HEK293T (cell line): ENCODE data around the gene UBXN2A.

Experiments used
- CTCF ChIA-PET: fragments of 350-600 bp; formaldehyde crosslinking; extraction: SDS; loops from one replicate; lab custom pipeline; 2021; ENCODE audit warnings: antibody characterized with exemption, inconsistent platforms; lab: Yijun Ruan, JAX
- POLR2A ChIA-PET: fragments of 350-600 bp; formaldehyde crosslinking; extraction: SDS; loops from one replicate; lab custom pipeline; 2020; ENCODE audit warnings: antibody characterized with exemption, inconsistent platforms; lab: Yijun Ruan, JAX
- DNase-seq: peaks from one replicate; pipeline ENCODE4 v3.0.0; 2012; ENCODE audit warnings: mixed read lengths; ENCODE audit errors: extremely low spot score
- ARNT ChIP-seq: fragments of 450-650 bp; IDR thresholded peaks from 2 replicates; pipeline ENCODE4 v1.6.1; 2017; ENCODE audit warnings: mild to moderate bottlenecking
- BHLHE40 ChIP-seq: fragments of 450-650 bp; IDR thresholded peaks from 2 replicates; pipeline ENCODE4 v1.6.1; 2016; ENCODE audit warnings: mild to moderate bottlenecking, moderate library complexity, borderline replicate concordance
- CTBP1 ChIP-seq: fragments of 450-650 bp; IDR thresholded peaks from 2 replicates; pipeline ENCODE4 v1.6.1; 2016; ENCODE audit warnings: borderline replicate concordance
- ELF4 ChIP-seq: fragments of 450-650 bp; IDR thresholded peaks from 2 replicates; pipeline ENCODE4 v1.6.1; 2017; ENCODE audit warnings: antibody characterized with exemption
- FOXA1 ChIP-seq: fragments of 450-650 bp; IDR thresholded peaks from 2 replicates; pipeline ENCODE4 v1.6.1; 2016; ENCODE audit warnings: mild to moderate bottlenecking
- FOXK2 ChIP-seq: fragments of 450-650 bp; IDR thresholded peaks from 2 replicates; pipeline ENCODE4 v1.6.1; 2016; ENCODE audit warnings: mild to moderate bottlenecking
- FOXM1 ChIP-seq: fragments of 450-650 bp; IDR thresholded peaks from 2 replicates; pipeline ENCODE4 v1.6.1; 2017; ENCODE audit warnings: mild to moderate bottlenecking, borderline replicate concordance
- HDGF ChIP-seq: fragments of 450-650 bp; IDR thresholded peaks from 2 replicates; pipeline ENCODE4 v1.6.1; 2017; ENCODE audit warnings: antibody characterized with exemption, borderline replicate concordance
- L3MBTL2 ChIP-seq: fragments of 450-650 bp; conservative IDR thresholded peaks from 2 replicates; pipeline ENCODE4 v1.6.1; 2016; ENCODE audit warnings: mild to moderate bottlenecking
- LEF1 ChIP-seq: fragments of 450-650 bp; IDR thresholded peaks from 2 replicates; pipeline ENCODE4 v1.6.1; 2017; ENCODE audit warnings: mild to moderate bottlenecking, borderline replicate concordance
- NFRKB ChIP-seq: fragments of 450-650 bp; IDR thresholded peaks from 2 replicates; pipeline ENCODE4 v1.6.1; 2016; ENCODE audit warnings: mild to moderate bottlenecking, moderate library complexity
- SP1 ChIP-seq: fragments of 450-650 bp; IDR thresholded peaks from 2 replicates; pipeline ENCODE4 v1.6.1; 2017
- SUZ12 ChIP-seq: fragments of 450-650 bp; IDR thresholded peaks from 2 replicates; pipeline ENCODE4 v1.6.1; 2016; ENCODE audit warnings: mild to moderate bottlenecking
- TARDBP ChIP-seq: fragments of 450-650 bp; IDR thresholded peaks from 2 replicates; pipeline ENCODE4 v1.6.1; 2016
- ZNF384 ChIP-seq: fragments of 450-650 bp; IDR thresholded peaks from 2 replicates; pipeline ENCODE4 v1.6.1; 2016
- TF ChIP-seq, protein P1 (sequence below): fragments of 450-650 bp; IDR thresholded peaks from 2 replicates; pipeline ENCODE4 v1.6.1; 2016

Gene UBXN2A

DNA sequence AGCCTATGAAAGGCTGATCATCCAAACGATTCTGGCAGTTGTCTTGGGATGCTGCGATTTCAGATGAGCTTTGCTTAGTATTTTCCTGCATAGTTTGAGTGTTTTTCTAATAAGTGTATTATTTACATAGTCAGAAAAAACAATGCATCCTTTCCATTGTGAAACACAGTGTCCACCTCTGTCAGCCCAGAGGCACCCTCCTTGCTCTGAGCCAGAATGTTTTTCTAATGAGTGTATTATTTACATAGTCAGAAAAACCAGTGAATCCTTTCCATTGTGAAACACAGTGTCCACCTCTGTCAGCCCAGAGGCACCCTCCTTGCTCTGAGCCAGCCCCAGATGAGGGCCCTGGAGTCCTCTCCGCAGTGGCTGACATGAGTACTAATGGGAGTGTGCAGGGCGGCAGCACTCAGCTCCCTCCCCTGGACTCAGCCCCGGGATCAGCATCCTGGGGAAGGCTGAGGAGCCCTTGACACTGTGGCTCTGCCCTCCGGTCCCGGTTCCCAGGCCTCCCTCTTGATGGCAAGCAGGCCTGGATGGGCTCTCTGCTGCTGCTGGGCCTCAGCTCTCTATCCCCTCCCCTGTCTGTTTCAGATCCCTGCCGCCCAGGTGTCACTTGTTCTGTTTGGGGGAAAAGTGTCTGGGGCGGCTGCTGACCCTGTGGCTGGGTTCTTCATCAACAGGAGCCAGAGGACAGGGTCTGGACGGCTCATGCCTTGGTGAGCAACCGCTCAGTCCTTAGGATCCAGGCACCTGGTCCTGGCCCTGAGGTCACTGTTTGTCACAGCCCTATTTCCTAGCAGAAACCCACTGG, 75.5 kb downstream of the UBXN2A start:
- DNase-seq: no peak
- TF ChIP-seq ZNF384 (no peak), SUZ12 (no peak), FOXK2 (no peak), LEF1 (no peak), CTBP1 (no peak), FOXM1 (no peak), TARDBP (no peak), HDGF (no peak), SP1 (no peak), L3MBTL2 (no peak), ARNT (no peak)
- ChIA-PET POLR2A (no interaction called here), CTCF (no interaction called here)

DNA sequence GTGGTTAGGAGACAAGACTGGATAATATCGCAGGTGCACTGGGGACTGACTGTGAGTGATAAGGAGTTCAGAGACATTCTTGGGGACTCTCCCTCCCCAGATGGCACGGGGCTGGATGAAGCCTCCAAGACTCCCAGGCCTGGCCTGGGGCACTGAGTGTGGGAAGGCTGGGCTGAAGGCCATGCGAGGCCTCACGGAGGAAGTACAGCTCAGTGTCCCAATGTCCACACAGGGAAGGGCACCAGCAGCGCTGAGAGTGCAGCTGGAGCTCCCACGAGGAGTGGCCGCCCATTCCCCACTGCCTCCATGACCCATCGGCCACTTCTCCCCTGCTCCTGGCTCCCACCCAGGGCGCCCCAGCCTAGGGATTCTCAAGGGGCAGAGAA, 76.1 kb downstream of the UBXN2A start:
- ChIA-PET CTCF (no interaction called here), POLR2A (no interaction called here)
- no peak for TF ChIP-seq L3MBTL2
- TF ChIP-seq LEF1: no peak
- TF ChIP-seq FOXM1: no peak
- TF ChIP-seq CTBP1: no peak
- no peak for TF ChIP-seq SP1
- no peak for TF ChIP-seq HDGF
- TF ChIP-seq SUZ12: no peak
- no peak for TF ChIP-seq ARNT
- TF ChIP-seq NFRKB: no peak
- no peak for TF ChIP-seq ZNF384
- no peak for TF ChIP-seq ELF4
- no peak for TF ChIP-seq TARDBP
- no peak for TF ChIP-seq FOXK2
- TF ChIP-seq BHLHE40: no peak
- no peak for DNase-seq

DNA sequence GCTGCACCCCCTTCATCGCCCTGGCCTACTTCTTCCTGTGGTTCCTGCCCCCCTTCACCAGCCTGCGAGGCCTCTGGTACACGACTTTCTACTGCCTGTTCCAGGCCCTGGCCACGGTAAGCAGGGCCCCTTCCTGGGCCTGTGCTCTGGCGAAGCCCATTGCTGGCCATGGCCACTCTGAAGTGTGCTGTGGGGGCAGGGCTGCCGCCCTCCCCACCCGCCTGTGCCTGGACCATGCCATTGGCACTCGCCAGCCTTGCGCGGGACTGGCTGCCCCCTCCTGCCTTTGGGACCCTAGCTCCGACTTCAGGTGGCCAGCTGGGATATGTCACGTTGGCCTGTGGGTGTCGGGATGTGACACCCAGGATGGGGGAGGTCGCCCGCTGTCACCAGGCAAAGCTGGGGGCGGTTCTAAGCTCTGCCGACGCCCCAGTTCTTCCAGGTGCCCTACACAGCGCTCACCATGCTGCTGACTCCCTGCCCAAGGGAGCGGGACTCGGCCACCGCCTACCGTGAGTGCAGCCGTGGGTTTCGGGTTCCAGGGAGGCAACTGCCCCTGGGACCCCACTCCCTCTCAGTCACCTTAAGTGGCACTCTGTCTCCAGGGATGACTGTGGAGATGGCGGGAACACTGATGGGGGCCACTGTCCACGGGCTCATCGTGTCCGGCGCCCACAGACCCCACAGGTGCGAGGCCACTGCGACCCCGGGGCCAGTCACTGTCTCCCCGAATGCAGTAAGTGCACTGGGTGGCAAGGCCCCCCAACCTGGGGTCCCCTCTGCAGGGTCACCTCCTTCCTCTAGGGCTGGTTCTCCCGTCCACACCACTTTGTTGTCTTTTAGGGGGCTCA, 76.8 kb downstream of the UBXN2A start:
- TF ChIP-seq FOXK2: no peak
- TF ChIP-seq HDGF: no peak
- no peak for TF ChIP-seq CTBP1
- no peak for TF ChIP-seq FOXM1
- CTCF ChIA-PET: no interaction called here
- no peak for DNase-seq
- POLR2A ChIA-PET: no interaction called here

DNA sequence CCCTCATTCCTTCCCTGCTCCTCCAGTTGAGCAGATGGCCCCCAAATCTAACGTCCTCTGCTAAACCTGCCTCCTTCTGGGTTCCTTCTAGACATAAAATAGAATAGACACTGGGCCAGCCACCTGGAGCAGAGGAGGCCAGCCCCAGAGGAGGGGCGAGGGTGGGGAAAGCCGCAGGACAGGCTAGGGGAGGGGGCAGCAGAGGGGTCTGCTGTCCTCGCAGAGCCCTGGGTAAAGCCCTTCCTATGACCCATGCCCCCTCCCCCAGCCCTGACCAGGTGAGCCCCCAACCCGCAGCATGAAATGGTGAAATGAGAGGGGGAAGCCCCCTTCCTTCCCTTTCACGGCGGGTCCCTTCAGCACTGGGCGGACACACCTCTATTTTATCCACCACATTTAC, 77.4 kb downstream of the UBXN2A start:
- no peak for TF ChIP-seq FOXK2
- no peak for TF ChIP-seq CTBP1
- no peak for TF ChIP-seq ARNT
- TF ChIP-seq L3MBTL2: no peak
- no peak for TF ChIP-seq TARDBP
- TF ChIP-seq SP1: no peak
- TF ChIP-seq FOXA1: no peak
- TF ChIP-seq, protein P1, sequence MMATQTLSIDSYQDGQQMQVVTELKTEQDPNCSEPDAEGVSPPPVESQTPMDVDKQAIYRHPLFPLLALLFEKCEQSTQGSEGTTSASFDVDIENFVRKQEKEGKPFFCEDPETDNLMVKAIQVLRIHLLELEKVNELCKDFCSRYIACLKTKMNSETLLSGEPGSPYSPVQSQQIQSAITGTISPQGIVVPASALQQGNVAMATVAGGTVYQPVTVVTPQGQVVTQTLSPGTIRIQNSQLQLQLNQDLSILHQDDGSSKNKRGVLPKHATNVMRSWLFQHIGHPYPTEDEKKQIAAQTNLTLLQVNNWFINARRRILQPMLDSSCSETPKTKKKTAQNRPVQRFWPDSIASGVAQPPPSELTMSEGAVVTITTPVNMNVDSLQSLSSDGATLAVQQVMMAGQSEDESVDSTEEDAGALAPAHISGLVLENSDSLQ: no peak
- TF ChIP-seq NFRKB: no peak
- no peak for TF ChIP-seq FOXM1
- POLR2A ChIA-PET: no interaction called here
- DNase-seq: no peak
- CTCF ChIA-PET: no interaction called here

DNA sequence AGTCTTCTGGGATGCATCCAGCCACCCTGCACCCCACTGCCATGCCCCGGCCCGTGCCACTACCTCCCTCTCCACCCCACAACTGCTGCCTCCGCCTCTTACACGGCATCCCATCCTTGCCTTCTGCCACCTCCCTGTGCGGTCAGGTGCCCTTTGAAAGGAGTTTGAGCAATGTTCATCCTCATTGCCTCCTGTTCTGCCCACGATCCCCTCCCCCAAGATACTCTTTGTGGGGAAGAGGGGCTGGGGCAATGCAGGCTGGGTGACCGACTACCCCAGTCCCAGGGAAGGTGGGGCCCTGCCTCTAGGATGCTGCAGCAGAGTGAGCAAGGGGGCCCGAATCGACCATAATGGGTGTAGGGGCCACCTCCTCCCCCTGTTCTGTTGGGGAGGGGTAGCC, 78.0 kb downstream of the UBXN2A start:
- POLR2A ChIA-PET: no interaction called here
- CTCF ChIA-PET: no interaction called here
- TF ChIP-seq HDGF: no peak
- no peak for TF ChIP-seq NFRKB
- no peak for TF ChIP-seq ELF4
- TF ChIP-seq FOXK2: no peak
- TF ChIP-seq L3MBTL2: no peak
- no peak for TF ChIP-seq ARNT
- TF ChIP-seq LEF1: no peak
- no peak for TF ChIP-seq SUZ12
- TF ChIP-seq BHLHE40: no peak
- TF ChIP-seq CTBP1: no peak
- no peak for TF ChIP-seq TARDBP
- no peak for TF ChIP-seq FOXM1
- no peak for TF ChIP-seq SP1
- TF ChIP-seq FOXA1: no peak
- TF ChIP-seq, protein P1: no peak
- no peak for TF ChIP-seq ZNF384
- no peak for DNase-seq

DNA sequence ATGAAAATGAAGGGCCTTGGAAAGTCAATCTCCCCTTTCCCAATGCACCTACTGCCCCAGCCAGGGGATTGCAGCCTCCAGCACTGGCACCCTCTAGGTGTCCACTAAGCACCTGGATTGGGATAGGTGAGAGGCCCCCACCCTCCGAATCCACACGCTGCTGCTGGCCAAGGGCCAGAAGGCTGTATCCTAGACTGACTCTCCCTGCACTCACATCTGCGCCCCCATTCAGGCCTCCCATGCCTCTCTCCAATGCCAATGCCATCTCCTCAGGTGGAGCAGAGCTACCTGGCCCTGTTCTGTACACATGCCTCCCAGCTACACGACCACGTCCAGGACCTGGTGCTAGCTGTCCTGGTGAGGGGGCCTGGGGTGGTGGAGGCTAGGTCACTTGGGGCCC, 79.5 kb downstream of the UBXN2A start:
- ChIA-PET POLR2A (no interaction called here), CTCF (no interaction called here)
- DNase-seq: no peak
- TF ChIP-seq CTBP1: no peak
- no peak for TF ChIP-seq BHLHE40
- TF ChIP-seq SP1: no peak
- TF ChIP-seq L3MBTL2: no peak
- TF ChIP-seq SUZ12: no peak
- TF ChIP-seq NFRKB: no peak
- TF ChIP-seq LEF1: no peak
- no peak for TF ChIP-seq FOXK2
- no peak for TF ChIP-seq ZNF384
- TF ChIP-seq ELF4: no peak

DNA sequence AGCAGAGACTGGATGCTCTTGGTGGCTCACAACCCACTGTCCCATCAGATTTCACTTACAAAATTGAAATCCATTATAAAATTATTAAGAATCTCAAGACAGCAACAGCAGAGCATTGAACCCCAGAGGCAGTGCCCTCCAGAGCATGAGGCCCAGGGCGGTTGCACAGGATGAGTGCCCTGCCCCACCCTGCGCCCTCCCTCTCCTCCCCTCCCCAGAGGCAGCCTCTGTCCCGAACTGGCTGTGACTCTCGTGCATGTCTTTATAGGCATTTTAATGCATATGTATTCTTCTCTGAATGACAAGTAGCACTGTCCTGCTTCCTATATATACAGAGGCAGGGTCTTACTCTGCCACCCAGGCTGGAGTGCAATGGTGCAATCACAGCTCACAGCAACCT, 80.0 kb downstream of the UBXN2A start:
- TF ChIP-seq FOXA1 (no peak), ZNF384 (no peak), TARDBP (no peak), L3MBTL2 (no peak), LEF1 (no peak), ARNT (no peak), FOXM1 (no peak), HDGF (no peak), SUZ12 (no peak), BHLHE40 (no peak), ELF4 (no peak), FOXK2 (no peak), NFRKB (no peak), CTBP1 (no peak)
- TF ChIP-seq, protein P1: no peak
- POLR2A ChIA-PET: interaction anchor here (1.9 kb wide), 1 partner anchor 93 kb away, joined by 5 read pairs; the partner anchor contains the start of gene ATAD2B
- CTCF ChIA-PET: no interaction called here
- DNase-seq: no peak
